ENCODE data around the gene CPSF4L.
A peak's percentile ranks its signal among the peaks of the same experiment; 100 is the strongest.

CPSF4L gene

DNA sequence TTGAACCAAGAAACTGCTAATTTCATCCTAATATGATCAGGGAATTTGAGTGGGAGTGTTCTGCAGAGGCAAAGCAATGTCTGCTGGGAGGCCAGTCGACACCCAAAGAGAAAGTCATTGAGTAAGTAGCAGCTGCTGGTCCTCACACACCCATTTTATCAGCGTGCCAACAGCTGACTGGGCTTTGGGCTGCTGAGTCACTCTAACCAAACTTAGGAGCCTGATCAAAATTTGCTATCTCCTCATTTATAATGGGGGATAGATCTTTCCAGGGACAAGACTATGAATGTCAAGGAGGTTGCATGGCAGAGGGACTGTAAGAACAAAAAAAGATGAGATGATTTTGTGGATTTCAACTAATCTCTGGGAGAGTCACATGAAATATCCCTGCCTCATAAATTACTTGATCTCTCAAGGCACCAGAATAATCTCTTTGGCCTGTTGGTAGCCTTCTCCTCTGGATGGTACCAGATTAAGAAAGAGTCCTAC, 32.9 kb downstream of the CPSF4L start:
- no peak for DNase-seq

DNA sequence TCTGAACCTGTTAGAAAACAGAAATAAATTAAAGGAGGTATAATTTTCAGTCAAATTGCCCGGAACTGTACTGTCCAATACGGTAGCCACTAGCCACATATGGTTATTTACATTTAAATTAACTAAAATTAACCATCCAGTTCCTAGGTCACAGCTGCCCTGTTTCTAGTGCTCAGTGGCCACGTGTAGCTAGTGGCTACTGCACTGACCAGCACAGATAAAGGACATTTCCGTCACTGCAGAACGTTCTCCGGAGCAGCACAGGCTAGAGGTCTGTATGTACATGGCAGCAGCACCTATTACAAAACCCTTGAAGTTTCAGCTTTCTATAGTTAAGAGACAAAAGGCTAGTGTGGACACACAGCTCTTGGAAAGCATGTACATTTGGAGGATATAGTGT, 33.7 kb downstream of the CPSF4L start:
- DNase-seq = no peak

- no peak for DNase-seq
Measured at GRCh38 chr17:73227379-73227778, 34.3 kb downstream of the CPSF4L start.

DNA sequence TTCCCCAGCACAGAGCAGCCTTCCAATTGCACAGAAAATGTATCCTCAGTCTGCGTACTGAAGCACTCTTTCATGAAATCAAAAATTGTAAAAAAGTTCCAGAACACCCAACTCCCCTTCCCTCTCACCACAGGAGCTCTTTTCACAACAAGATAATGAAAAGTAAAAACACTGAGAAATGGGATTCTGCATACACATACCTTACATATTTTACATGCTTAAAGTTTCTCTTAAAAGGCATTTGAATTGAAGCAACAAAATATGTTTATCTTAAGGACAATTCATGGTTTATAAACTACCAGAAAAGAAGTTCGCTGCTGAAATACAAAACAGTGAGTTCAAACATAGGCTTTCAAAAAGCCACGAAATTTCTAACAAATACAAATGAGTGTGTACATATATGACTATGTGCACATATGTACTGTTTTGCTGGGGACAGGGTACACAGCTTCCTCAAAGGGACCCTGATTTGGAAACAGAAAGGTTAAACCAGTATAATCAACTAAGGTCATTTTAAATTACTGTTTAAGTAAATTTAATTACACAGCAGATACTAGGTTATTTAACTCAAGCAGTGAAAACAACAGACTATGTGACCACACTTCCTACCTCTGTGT, 35.0 kb downstream of the CPSF4L start:
- no peak for DNase-seq

DNA sequence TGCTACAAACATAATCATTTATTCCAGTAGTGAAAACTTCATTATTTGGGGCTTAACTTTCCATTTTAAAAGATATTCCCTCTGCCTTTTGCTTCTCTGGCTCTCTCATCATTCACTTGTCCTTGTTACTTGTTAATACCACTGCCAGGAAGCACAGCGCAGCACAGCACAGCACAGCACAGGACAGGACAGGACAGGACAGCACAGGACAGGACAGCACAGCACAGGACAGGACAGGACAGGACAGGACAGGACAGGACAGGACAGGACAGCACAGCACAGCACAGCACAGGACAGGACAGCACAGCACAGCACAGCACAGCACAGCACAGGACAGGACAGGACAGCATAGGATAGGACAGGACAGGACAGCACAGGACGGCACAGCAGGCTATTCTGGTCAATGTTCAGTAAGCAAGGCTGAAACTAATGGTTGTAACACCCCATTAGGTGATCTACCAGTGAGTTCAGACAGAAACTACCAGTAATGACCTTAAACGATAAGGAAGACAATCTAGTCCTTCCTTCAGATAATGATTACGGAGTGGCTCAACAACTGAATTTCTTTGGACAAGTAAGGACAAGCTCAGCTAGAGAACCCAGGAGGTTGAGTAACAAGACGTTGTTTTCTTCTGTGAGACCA, 36.9 kb downstream of the CPSF4L start:
- DNase-seq = no peak

- DNase-seq = no peak
Measured at GRCh38 chr17:73224237-73224636, 37.4 kb downstream of the CPSF4L start.

DNA sequence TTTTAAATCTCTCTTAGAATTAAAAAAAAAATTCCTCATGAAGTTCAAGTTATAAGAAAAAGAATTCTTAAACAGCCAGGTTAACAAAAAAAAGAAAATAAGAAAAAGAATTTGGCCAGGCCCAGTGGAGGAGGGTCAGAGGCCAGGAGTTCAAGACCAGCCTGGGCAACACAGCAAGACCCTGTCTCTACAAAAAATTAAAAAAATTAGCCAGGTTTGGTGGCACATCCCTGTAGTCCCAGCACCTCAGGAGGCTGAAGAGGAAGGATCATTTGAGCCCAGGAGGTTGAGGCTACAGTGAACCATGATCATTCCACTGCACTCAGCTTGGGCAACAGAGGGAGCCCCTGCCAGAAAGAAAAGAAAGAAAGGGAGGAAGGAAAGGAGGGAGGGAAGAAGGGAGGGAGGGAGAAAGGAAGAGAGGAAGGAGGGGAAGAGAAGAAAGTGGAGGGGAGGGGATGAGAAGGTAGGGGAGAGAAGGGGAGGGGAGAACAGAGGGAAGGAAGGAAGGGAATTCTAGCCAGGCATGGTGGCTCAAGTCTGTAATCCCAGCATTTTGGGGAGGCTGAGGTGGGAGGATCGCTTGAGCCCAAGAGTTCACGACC, 38.0 kb downstream of the CPSF4L start:
- DNase-seq = no peak

GRCh38 chr17:73215447-73215846, 46.2 kb downstream of the CPSF4L start:
- no peak for DNase-seq

GRCh38 chr17:73214851-73215250, 46.8 kb downstream of the CPSF4L start:
- no peak for DNase-seq

DNA sequence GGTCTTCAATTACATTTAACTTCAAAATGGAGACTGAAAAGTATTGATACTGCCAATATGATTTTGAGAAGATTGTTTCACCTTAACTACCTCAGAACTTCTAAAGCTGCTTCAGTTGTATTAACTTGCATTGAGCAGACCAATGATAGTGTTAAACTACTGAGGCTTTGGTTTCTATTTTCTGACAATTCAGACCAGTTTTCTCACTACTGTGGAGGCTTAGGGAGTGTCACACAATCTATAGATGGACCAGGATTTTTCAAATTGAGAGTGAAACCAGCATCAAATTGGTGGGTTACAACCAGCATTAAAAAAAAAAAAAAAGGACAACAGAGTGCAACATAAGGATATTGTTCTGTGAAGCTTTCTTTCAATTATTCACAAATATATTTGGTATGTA, 47.7 kb downstream of the CPSF4L start:
- no peak for DNase-seq

DNA sequence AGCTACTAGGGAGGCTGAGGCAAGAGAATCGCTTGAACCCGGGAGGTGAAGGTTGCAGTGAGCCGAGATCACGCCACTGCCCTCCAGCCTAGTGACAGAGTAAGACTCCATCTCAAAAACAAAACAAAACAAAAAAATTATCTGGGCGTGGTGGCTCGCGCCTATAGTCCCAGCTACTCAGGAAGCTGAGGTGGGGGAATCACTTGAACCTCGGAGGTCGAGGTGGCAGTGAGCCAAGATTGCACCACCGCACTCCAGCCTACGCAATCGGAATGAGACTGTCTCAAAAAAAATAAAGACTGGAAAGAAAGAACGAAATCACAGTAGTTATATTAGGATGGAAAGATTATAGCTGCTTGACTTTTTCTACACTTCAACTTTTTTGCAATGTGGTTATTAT, 49.9 kb downstream of the CPSF4L start:
- DNase-seq = no peak

- no peak for DNase-seq
Measured at GRCh38 chr17:73210002-73210678, 51.5 kb downstream of the CPSF4L start.

DNA sequence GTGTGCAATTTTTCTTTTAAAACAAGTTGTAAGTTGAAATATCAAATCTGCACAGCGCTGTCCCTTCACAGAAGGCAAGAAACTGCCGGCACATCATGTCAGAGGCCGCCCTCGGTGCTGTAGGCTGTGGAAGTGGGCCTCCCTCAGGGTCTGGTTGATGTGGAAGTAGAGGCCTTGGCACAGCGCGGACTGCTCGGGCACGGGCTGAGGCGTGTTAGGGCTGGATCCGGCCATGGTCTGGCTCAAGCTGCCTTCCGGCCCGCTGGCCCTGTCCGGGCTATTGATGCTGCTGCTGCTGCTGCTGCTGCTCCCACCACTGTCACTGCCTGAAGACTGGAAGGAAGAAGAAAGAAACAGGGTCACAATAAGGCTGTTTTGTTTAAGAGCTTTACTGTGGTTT, 52.2 kb downstream of the CPSF4L start:
- no peak for DNase-seq

GRCh38 chr17:73208139-73208827, 53.4 kb downstream of the CPSF4L start:
- DNase-seq = no peak

- DNase-seq = no peak
Measured at GRCh38 chr17:73205459-73205961, 56.2 kb downstream of the CPSF4L start.

- no peak for DNase-seq
Measured at GRCh38 chr17:73203788-73204479, 57.7 kb downstream of the CPSF4L start.

DNA sequence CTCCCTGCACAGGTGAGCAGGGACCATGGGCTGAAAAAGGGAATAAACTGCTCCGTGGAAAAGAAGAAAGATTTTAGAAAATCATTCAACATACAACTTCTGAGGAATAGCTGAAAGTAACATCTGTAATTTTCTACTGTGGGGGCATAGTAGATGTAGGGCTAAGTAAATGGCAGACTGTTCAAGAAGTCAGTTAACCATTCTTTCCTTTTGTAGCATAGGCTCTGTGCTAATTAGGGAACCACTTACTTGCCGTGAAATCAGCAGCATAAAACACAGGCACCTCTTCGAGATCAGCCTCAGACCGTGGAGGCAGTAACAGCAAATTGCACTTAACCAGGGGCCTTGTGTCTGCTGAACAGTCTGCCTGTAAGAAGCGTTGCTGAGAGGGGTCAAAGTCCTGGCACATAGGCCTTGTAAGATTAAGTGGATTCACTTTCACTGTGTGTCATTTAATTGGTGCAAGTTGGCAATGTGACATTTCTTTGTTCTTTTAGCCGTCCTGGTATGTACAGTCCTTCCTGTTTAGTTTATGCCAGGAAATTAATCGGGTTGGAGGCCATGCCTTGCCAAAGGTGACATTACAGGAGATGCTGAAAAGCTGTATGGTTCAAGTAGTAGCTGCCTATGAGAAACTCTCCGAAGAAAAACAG, 58.4 kb downstream of the CPSF4L start:
- DNase-seq = peak; percentile 46

- no peak for DNase-seq
Measured at GRCh38 chr17:73201215-73202069, 60.2 kb downstream of the CPSF4L start.

- DNase-seq = no peak
Measured at GRCh38 chr17:73200476-73200875, 61.2 kb downstream of the CPSF4L start.

GRCh38 chr17:73199751-73200317, 61.8 kb downstream of the CPSF4L start:
- no peak for DNase-seq

- DNase-seq = no peak
Measured at GRCh38 chr17:73198930-73199260, 62.8 kb downstream of the CPSF4L start.
